SK-N-MC (cell line): Measurements from ENCODE around the gene GJC2.
A peak's percentile ranks its signal among the peaks of the same experiment; 100 is the strongest.

Experiments used
- DNase-seq: peaks from one replicate; pipeline ENCODE4 v3.0.0-alpha.2; 2011; ENCODE audit warnings: low read depth, low spot score
- H3K27ac ChIP-seq: fragments of 200-600 bp; sonication (generic); 2 replicates; pipeline ENCODE4 v1.5.1; 2016; ENCODE audit warnings: mixed run types
- H3K36me3 ChIP-seq: fragments of 200-600 bp; sonication (generic); 2 replicates; pipeline ENCODE4 v1.6.1; 2017; ENCODE audit warnings: antibody characterized with exemption, low read length, mixed read lengths; ENCODE audit not compliant: insufficient read depth
- H3K4me3 ChIP-seq: fragments of 200-600 bp; sonication (generic); 2 replicates; pipeline ENCODE4 v1.5.1; 2016
- H3K9ac ChIP-seq: fragments of 200-600 bp; sonication (generic); 2 replicates; pipeline ENCODE4 v1.8.0; 2017; ENCODE audit warnings: mixed run types, mixed read lengths; ENCODE audit not compliant: insufficient read length
- H3K9me3 ChIP-seq: fragments of 200-600 bp; sonication (generic); 2 replicates; pipeline ENCODE4 v1.6.1; 2017; ENCODE audit warnings: low read depth, mild to moderate bottlenecking, antibody characterized with exemption, low read length, moderate library complexity, mixed read lengths
- EZH2 ChIP-seq: fragments of 200-600 bp; sonication (generic); IDR thresholded peaks from one replicate; pipeline ENCODE4 v1.6.1; 2017; ENCODE audit warnings: antibody characterized with exemption
- FOXP2 ChIP-seq: optimal IDR thresholded peaks from 2 replicates; pipeline ENCODE3; 2011; ENCODE audit warnings: mild to moderate bottlenecking, moderate library complexity; ENCODE audit not compliant: insufficient read depth; ENCODE audit errors: extremely low read length, control extremely low read depth
- POLR2AphosphoS5 ChIP-seq: IDR thresholded peaks from 2 replicates; pipeline ENCODE4 v1.6.1; 2012; ENCODE audit warnings: mild to moderate bottlenecking, low read depth, low read length, borderline replicate concordance

GJC2 gene

DNA sequence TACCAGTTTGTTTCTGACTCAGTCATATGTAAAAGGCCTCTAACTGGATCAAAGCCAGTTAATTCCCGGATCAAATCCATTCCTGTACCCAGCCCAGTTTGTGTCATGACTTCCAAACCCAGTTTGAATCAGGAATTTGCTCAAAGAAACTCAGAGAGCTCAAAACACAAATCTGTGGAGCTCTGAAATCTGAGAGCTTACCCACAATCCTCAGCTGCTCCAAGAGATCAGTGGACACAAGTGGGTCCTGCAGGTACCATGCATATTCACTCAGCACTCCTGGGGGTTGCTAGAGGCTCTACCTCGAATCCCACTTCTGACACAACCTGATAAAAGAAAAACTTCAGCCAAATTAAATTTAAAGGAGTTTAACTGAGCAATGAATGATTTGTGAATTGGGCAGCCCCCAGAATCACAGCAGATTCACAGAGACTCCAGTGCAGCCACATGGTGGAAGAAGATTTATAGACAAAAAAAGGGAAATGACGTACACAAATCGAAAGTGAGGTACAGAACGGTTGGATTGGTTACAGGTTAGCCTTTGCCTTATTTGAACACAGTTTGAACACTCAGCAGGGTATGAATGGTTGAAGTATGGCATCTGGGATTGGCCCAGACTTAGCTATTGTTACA is 28.8 kb upstream of the GJC2 start:
- Histone ChIP-seq H3K9me3 (peaks cover 8% of the 10 kb centered on the region; the same call in 1 of the 2 replicates), H3K36me3 (no peaks in the 10 kb centered on the region), H3K4me3 (no peak overlapping the region), H3K9ac (no peak overlapping the region), H3K27ac (no peak overlapping the region)
- TF ChIP-seq EZH2 (no peak), FOXP2 (no peak), POLR2AphosphoS5 (no peak)
- DNase-seq = no peak

DNA sequence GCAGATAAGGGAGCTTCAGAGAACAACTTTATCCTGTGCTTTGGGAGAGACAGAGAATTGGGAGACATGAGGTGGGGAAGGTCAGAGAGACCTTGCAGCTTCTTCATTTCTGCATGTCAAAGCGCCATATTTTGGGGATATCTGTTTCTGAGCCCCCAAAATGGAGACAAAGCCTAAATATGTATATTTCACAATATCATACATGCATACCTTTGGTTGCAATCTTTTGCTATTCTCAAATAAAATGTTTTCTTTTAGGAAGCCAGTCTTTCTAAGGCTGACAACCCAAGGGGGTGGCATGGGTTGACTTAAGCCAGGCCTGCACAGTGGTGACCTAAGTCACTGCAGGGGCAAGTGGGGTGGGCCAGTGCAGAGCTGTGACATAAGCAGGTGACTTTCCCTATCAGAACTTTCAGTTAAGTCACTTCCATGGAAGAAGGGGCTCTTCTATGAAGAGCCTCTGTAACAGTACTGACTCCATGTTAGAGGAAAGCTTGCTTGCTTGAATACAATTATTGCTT is 26.7 kb upstream of the GJC2 start:
- Histone ChIP-seq H3K9me3 (peaks cover 5% of the 10 kb centered on the region; the same call in 1 of the 2 replicates), H3K27ac (no peak overlapping the region), H3K36me3 (no peaks in the 10 kb centered on the region), H3K9ac (no peak overlapping the region), H3K4me3 (no peak overlapping the region)
- TF ChIP-seq EZH2 (no peak), FOXP2 (no peak), POLR2AphosphoS5 (no peak)
- DNase-seq = no peak

DNA sequence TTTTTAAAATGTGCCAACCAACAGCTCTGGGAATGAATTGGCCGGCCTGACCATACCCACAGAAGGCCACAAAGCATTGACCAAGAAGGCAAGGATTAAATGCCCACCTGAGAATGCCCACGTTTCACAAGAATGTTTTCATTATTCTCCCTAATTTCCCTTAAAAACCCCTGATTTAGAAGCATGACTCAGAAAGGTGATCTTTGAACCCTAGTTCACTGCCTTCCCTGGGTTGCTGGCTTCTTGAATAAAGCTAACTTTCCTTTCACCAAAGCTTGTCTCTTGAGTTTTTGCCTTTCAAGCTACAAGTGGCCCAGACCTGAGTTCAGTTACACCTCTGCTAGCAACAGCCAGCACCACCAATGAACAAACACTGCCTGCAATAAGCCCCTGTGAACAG is 26.2 kb upstream of the GJC2 start:
- TF ChIP-seq POLR2AphosphoS5 (no peak), EZH2 (no peak), FOXP2 (no peak)
- Histone ChIP-seq H3K36me3 (no peaks in the 10 kb centered on the region), H3K9me3 (0 out of 2 replicates have a peak, but pooled peaks cover 2% of the 10 kb centered on the region), H3K27ac (no peak overlapping the region), H3K9ac (no peak overlapping the region), H3K4me3 (no peak overlapping the region)
- no peak for DNase-seq

DNA sequence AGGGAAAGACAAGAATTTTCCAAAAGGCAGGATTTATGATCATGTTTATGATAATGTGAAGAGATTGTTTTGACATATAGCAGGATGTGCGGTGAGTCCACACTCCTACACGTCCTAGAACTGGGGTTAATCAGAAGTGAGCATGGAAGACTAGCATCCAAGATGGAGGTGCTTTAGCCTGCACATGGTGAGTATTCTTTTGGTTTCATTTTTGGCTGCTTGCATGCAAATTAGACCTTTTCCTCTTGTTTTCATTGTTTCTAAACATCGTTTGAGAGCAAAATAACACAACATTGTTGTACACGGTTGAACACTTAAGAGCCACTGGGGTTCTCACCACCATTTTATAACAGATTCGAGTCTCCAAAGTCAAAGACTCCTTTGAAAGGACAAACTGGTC is 24.5 kb upstream of the GJC2 start:
- no peak overlapping the region for H3K4me3 ChIP-seq
- no peaks in the 10 kb centered on the region for H3K9me3 ChIP-seq
- H3K9ac ChIP-seq = no peak overlapping the region
- no peak overlapping the region for H3K27ac ChIP-seq
- DNase-seq = no peak
- TF ChIP-seq EZH2 = no peak
- no peaks in the 10 kb centered on the region for H3K36me3 ChIP-seq

DNA sequence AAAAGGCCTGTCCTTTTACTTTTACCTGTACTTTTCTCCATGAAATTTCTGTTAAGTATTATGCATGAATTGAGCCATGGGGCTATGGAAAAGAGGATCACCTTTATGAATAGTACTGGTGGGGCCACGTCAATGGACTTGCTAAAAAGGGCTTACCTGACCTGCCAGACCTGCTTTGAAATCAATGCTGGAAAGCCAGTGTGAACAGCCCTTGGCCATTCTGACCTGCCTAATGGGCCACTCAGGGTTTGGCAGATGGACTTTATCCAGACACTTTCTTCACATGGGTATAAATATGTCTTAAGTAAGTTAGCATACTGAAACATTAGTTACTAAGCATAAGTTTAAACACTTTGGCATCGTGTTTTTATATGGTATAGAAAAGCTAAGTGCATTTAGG is 18.0 kb upstream of the GJC2 start:
- Histone ChIP-seq H3K36me3 (no peaks in the 10 kb centered on the region), H3K4me3 (no peak overlapping the region), H3K9me3 (no peaks in the 10 kb centered on the region), H3K27ac (no peak overlapping the region), H3K9ac (no peak overlapping the region)
- TF ChIP-seq POLR2AphosphoS5 (no peak), FOXP2 (no peak), EZH2 (no peak)
- DNase-seq = no peak

DNA sequence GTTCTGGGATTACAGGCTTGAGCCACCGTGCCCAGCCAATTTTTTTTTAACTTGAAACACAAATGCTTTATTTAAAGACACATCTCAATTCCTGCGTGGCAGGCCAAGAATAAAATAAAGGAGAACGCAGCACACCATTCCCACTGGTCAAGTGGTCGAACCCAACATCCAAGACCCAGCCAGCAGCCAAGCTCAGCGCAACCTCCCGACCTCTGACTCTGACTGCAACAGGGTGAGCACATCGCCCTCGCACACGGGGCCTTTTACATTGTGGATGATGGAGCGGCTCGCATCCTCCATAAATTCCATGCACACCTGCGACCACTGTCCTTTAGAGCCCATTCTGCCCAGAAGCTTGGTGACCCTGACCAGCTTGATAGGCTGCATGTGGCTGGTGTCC is 15.1 kb upstream of the GJC2 start:
- Histone ChIP-seq H3K36me3 (no peaks in the 10 kb centered on the region), H3K27ac (no peak overlapping the region), H3K9me3 (no peaks in the 10 kb centered on the region), H3K4me3 (no peak overlapping the region), H3K9ac (no peak overlapping the region)
- no peak for DNase-seq
- no peak for TF ChIP-seq EZH2
- TF ChIP-seq POLR2AphosphoS5 = no peak

DNA sequence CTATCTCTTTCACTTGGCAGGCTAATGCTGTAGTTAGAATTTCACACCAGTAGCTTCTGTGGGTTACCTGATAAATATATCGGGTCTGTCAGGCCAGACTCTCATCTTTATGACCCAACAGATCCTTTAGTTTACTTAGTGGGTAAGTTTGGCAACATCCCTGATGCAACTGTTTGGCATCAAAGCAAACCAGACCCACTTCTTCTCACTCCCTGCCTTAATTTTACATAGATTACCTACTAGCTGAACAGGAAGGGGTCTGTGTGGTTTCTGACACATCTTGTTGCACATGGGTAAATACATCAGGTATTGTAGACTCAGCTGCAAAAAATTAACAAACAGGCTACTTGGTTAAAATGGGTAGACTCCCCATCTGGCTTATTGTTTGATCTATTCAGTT is 12.8 kb upstream of the GJC2 start:
- H3K27ac ChIP-seq = no peak overlapping the region
- H3K9ac ChIP-seq = no peak overlapping the region
- no peak for DNase-seq
- H3K9me3 ChIP-seq = no peaks in the 10 kb centered on the region
- no peak overlapping the region for H3K4me3 ChIP-seq
- no peaks in the 10 kb centered on the region for H3K36me3 ChIP-seq
- no peak for TF ChIP-seq FOXP2
- TF ChIP-seq POLR2AphosphoS5 = no peak
- TF ChIP-seq EZH2 = no peak

DNA sequence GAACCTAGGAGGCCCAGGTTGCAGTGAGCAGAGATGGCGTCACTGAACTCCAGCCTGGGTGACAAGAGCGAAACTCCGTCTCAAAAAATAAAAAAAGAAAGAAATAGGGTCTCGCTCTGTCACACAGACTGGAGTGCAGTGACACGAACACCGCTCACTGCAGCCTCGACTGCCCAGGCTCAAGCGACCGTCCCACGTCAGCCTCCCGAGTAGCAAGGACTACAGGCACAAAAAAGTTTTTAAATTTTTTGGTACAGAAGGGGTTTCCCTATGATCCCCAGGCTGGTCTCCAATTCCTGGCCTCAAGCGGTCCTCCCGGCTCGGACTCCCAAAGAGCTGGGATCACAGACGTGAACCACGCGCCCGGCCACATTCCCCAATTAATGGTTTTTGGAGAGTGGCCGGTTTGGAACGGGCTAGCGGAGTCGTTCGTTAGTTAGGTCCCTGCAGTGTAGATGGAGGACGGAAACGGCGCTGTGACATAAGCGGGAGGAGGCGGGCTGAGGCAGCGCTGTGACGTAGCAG is 10.3 kb upstream of the GJC2 start:
- H3K27ac ChIP-seq = peak overlapping the region; percentile 54
- H3K9me3 ChIP-seq = no peaks in the 10 kb centered on the region
- TF ChIP-seq EZH2 (no peak), POLR2AphosphoS5 (no peak; the same call in 1 of the 2 replicates), FOXP2 (no peak)
- peak overlapping the region; percentile 68 for H3K9ac ChIP-seq
- no peak for DNase-seq
- H3K36me3 ChIP-seq = no peaks in the 10 kb centered on the region
- H3K4me3 ChIP-seq = peak overlapping the region; percentile 94

DNA sequence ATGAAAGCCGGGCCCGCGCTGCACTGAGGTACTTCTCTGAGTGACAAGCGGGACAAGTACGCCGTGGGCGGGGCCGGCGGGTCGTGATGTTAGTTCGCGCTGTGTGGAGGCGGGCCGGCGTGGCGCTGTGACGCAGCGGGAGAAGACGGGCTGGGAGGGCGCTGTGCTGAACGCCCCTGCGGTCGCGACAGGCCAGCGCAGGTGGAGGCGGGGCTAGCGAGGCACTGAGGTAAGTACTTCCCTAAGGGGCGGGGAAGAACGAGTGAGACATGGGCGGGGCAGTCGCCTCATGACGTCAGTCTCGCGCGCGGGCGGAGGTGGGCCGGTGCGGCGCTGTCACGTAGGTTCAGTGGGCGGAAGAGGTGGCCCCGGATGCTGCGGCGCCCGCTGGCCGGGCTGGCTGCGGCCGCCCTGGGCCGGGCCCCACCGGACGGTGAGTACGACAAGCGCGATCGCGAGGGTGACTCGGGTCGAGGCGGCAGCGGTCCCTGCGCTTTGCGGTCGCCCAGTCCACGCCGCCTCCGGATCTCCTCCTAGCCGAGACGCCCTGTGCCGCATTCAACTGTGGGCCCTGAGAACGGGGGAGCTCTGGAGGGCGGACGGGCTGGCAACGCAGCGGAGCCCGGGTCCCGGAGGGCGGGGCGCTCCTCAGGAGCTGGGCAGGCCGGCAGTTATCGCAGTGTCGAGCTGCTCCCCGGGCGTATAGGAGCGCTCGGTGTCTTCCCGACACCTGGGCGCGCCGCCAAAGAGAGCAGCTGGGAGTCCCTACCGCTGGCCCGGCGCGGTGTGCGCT is 9.6 kb upstream of the GJC2 start, which contains the start of gene GUK1:
TSS of gene GUK1 (plus strand) at position 349 of the 793 bp plus-strand sequence. CDS start at position 373, 24 bp downstream.
- peak within 1 kb of the TSS; percentile 78 for H3K9ac ChIP-seq

More for the DNA sequence above, 9.6 kb upstream of the GJC2 start, which contains the start of gene GUK1:
- Histone ChIP-seq H3K27ac (peak within 1 kb of the TSS; percentile 54), H3K9me3 (no peaks in the 10 kb centered on the region), H3K36me3 (no peaks in the 10 kb centered on the region), H3K4me3 (peak within 1 kb of the TSS; percentile 94)
- TF ChIP-seq POLR2AphosphoS5 (peak; percentile 55; the same call in 1 of the 2 replicates), FOXP2 (no peak)
- peak; percentile 90 for DNase-seq
